HepG2 (cell line): ENCODE results near the gene TRMU. TPM values are rescaled to one million over a fixed set of nuclear protein-coding genes. Genes with fewer than 3 reads are reported as not detected.

Source experiments
- CENPX ChIP-seq: sonication (generic); formaldehyde crosslinking; IDR thresholded peaks from 2 replicates; pipeline ENCODE4 v1.9.0; 2021; ENCODE audit warnings: mild to moderate bottlenecking, missing genetic modification reagents, moderate library complexity
- HDAC1 ChIP-seq: sonication (generic); formaldehyde crosslinking; IDR thresholded peaks from 2 replicates; pipeline ENCODE4 v1.5.1; 2020; ENCODE audit warnings: mild to moderate bottlenecking, missing genetic modification reagents
- HOXD1 ChIP-seq: sonication (generic); formaldehyde crosslinking; IDR thresholded peaks from 2 replicates; pipeline ENCODE4 v1.5.0; 2020; ENCODE audit warnings: missing genetic modification reagents
- KDM2A ChIP-seq: sonication (generic); formaldehyde crosslinking; IDR thresholded peaks from 2 replicates; pipeline ENCODE4 v1.4.0; 2020; ENCODE audit warnings: low read depth, missing genetic modification reagents, borderline replicate concordance
- KDM5B ChIP-seq: sonication (generic); formaldehyde crosslinking; IDR thresholded peaks from 2 replicates; pipeline ENCODE4 v1.4.0; 2020; ENCODE audit warnings: missing genetic modification reagents, mild to moderate bottlenecking, borderline replicate concordance
- TCF12 ChIP-seq, 2 experiments: fragments of 450-650 bp in 1 of 2; sonication (generic) in 1 of 2; formaldehyde crosslinking in 1 of 2; IDR thresholded peaks; 2 replicates each; pipeline versions ENCODE4 v1.6.1 to v1.8.0; 2017 to 2022; ENCODE audit warnings: antibody characterized with exemption in 1 of 2, mild to moderate bottlenecking in 1 of 2, missing genetic modification reagents in 1 of 2, moderate library complexity in 1 of 2
- ZBTB14 ChIP-seq: sonication (generic); formaldehyde crosslinking; IDR thresholded peaks from 2 replicates; pipeline ENCODE4 v1.4.0; 2020; ENCODE audit warnings: missing genetic modification reagents
- ZMYM4 ChIP-seq: sonication (generic); formaldehyde crosslinking; IDR thresholded peaks from 2 replicates; pipeline ENCODE4 v1.8.1; 2023; ENCODE audit warnings: mild to moderate bottlenecking, missing genetic modification reagents
- ZNF333 ChIP-seq: sonication (generic); formaldehyde crosslinking; IDR thresholded peaks from 2 replicates; pipeline ENCODE4 v1.4.0; 2020; ENCODE audit warnings: mild to moderate bottlenecking, missing genetic modification reagents, borderline replicate concordance
- ZNF407 ChIP-seq: sonication (generic); formaldehyde crosslinking; IDR thresholded peaks from one replicate; pipeline ENCODE4 v1.5.1; 2020; ENCODE audit warnings: mild to moderate bottlenecking, missing genetic modification reagents; ENCODE audit errors: not compliant biosample characterization
- ZSCAN12 ChIP-seq: sonication (generic); formaldehyde crosslinking; IDR thresholded peaks from 2 replicates; pipeline ENCODE4 v1.9.0; 2021; ENCODE audit warnings: mild to moderate bottlenecking, missing genetic modification reagents
- ZXDC ChIP-seq: sonication (generic); formaldehyde crosslinking; IDR thresholded peaks from 2 replicates; pipeline ENCODE4 v1.5.0; 2020; ENCODE audit warnings: mild to moderate bottlenecking, missing genetic modification reagents
- polyA plus RNA-seq, 8 experiments: library from polyadenylated mRNA; depleted of rRNA in 3 of 8; stranded (reverse) in 7 of 8; unstranded in 1 of 8; fragments of >200 nt; fragmentation: Illumina TruSeq in 4 of 8; extraction: Trizol in 4 of 8; gene quantifications; 2 replicates each; pipeline versions ENCODE4 v1.2.1 to v1.2.3, GENCODE V29; 2011 to 2016; ENCODE audit warnings: low read depth in 4 of 8, missing spikeins in 1 of 8, mixed read lengths in 1 of 8; ENCODE audit not compliant: insufficient read depth in 1 of 8
- total RNA-seq, 5 experiments: library from RNA; depleted of rRNA; stranded (reverse); fragments of >200 nt; fragmentation: Illumina TruSeq; extraction: Trizol; gene quantifications; 2 replicates each; pipeline ENCODE4 v1.2.3, GENCODE V29; 2016; ENCODE audit warnings: low read depth in 1 of 5

TRMU gene
- total and polyA plus RNA-seq, 2 of the 13 experiments (the other 11 are each of a cell fraction or from before 2014, with no cell fraction given) = 31.0 to 50.2 TPM

GRCh38 chr22:46390652-46391301 lies 55.3 kb downstream of the TRMU start (continued):
- no peak for TF ChIP-seq ZXDC (CRISPR knock-in tag)
- TF ChIP-seq ZNF407 = no peak
- TF ChIP-seq ZSCAN12 (CRISPR knock-in tag) = no peak
- peak; percentile 60; the same call in 1 of the 2 replicates for TF ChIP-seq HDAC1
- TF ChIP-seq TCF12 (IDR thresholded peaks at IDR 0.05) = no peak
- TF ChIP-seq TCF12 (CRISPR knock-in tag; IDR thresholded peaks at IDR 0.05) = no peak
- TF ChIP-seq ZNF333 (CRISPR knock-in tag) = 0 out of 2 replicates have a peak, but pooled peaks have one; percentile 43
- no peak for TF ChIP-seq CENPX (CRISPR knock-in tag)
- peak; percentile 58; the same call in 1 of the 2 replicates for TF ChIP-seq KDM2A (CRISPR knock-in tag)
- peak; percentile 69; the same call in 1 of the 2 replicates for TF ChIP-seq KDM5B
- TF ChIP-seq HOXD1 (CRISPR knock-in tag) = no peak
- TF ChIP-seq ZBTB14 (CRISPR knock-in tag) = no peak
- TF ChIP-seq ZMYM4 = no peak
